ENCODE measurements around the gene TMEM161A.
"Not testable (repeated sequence)": the region's sequence is repeated elsewhere in the genome, so short reads cannot be mapped to it uniquely, and the experiment has no call there.

TMEM161A gene

GRCh38 chr19:19138109-19138981, at the start of gene TMEM161A:
TSS of gene TMEM161A (minus strand) at chr19:19138478. CDS start at chr19:19138428, 50 bp downstream.
- DNase-seq, result peak; percentile 100

- DNase-seq, result no peak
These were observed 48.5 kb upstream of the TMEM161A start for GRCh38 chr19:19186742-19187141.

GRCh38 chr19:19185853-19186740, 47.8 kb upstream of the TMEM161A start:
- peak; percentile 51 for DNase-seq

GRCh38 chr19:19181488-19181998, 43.3 kb upstream of the TMEM161A start:
- DNase-seq, result no peak

GRCh38 chr19:19179548-19180441, 41.5 kb upstream of the TMEM161A start:
- no peak for DNase-seq

- no peak for DNase-seq
These were observed 38.7 kb upstream of the TMEM161A start for GRCh38 chr19:19176950-19177349.

- not testable (repeated sequence) for DNase-seq
These were observed 35.0 kb upstream of the TMEM161A start for GRCh38 chr19:19173243-19173642.

- peak; percentile 62 for DNase-seq
These were observed 33.7 kb upstream of the TMEM161A start for GRCh38 chr19:19171821-19172532.

- DNase-seq, result no peak
These were observed 32.8 kb upstream of the TMEM161A start for GRCh38 chr19:19170873-19171672.

- peak; percentile 55 for DNase-seq
These were observed 32.0 kb upstream of the TMEM161A start, which contains the start of gene MEF2B for GRCh38 chr19:19170053-19170872. TSS of gene MEF2B (minus strand) at chr19:19170263. CDS start at chr19:19150735, 19,528 bp downstream.

- DNase-seq, result no peak
These were observed 31.2 kb upstream of the TMEM161A start for GRCh38 chr19:19169236-19170052.

GRCh38 chr19:19167612-19168011, 29.3 kb upstream of the TMEM161A start:
- DNase-seq, result no peak

GRCh38 chr19:19165396-19165795, 27.1 kb upstream of the TMEM161A start:
- no peak for DNase-seq

- no peak for DNase-seq
These were observed 24.2 kb upstream of the TMEM161A start for GRCh38 chr19:19162495-19162894.

GRCh38 chr19:19160461-19161035, 22.3 kb upstream of the TMEM161A start:
- no peak for DNase-seq

- DNase-seq, result no peak
These were observed 21.3 kb upstream of the TMEM161A start for GRCh38 chr19:19159534-19159933.

- no peak for DNase-seq
These were observed 19.5 kb upstream of the TMEM161A start for GRCh38 chr19:19157808-19158207.

- DNase-seq, result no peak
These were observed 17.4 kb upstream of the TMEM161A start for GRCh38 chr19:19155495-19156219.
